Coronary artery (tissue), 2 donors: ENCODE results near the gene KCNA4.

Experiments
- DNase-seq: peaks from one replicate; pipeline ENCODE4 v3.0.0-alpha.2; 2017; ENCODE audit warnings: low spot score
- H3K27ac ChIP-seq, 2 donors: fragments of 200-600 bp; sonication (generic); one replicate each; pipeline ENCODE4 v1.5.1; 2016 to 2019
- H3K4me3 ChIP-seq: fragments of 200-600 bp; sonication (generic); 2 replicates; pipeline ENCODE4 v1.5.1; 2016; ENCODE audit warnings: mild to moderate bottlenecking, moderate library complexity
- CTCF ChIP-seq: fragments of 200-600 bp; sonication (generic); IDR thresholded peaks from one replicate; pipeline ENCODE4 v1.5.1; 2019; ENCODE audit warnings: antibody characterized with exemption

Gene KCNA4

GRCh38 chr11:29963796-29964195, 53.0 kb downstream of the KCNA4 start:
- DNase-seq: no peak
- no peak for TF ChIP-seq CTCF
- Histone ChIP-seq H3K4me3 (no peak overlapping the region), H3K27ac (no peak overlapping the region)

GRCh38 chr11:29963036-29963435, 53.8 kb downstream of the KCNA4 start:
- H3K4me3 ChIP-seq: no peak overlapping the region
- no peak for TF ChIP-seq CTCF

GRCh38 chr11:29962243-29962642, 54.6 kb downstream of the KCNA4 start:
- Histone ChIP-seq H3K27ac (no peak overlapping the region), H3K4me3 (no peak overlapping the region)
- no peak for DNase-seq
- TF ChIP-seq CTCF: no peak

More at GRCh38 chr11:29963036-29963435, 53.8 kb downstream of the KCNA4 start:
- no peak overlapping the region for H3K27ac ChIP-seq
- no peak for DNase-seq
